ENCODE measurements around the gene SDK1.
A peak's percentile ranks its signal among the peaks of the same experiment; 100 is the strongest.

SDK1 gene

GRCh38 chr7:3300651-3301448 is at the start of gene SDK1:
Gene SDK1, plus strand, starts transcription at chr7:3301252. Its CDS starts 335 bp downstream, at chr7:3301587.
- DNase-seq, result peak; percentile 91

GRCh38 chr7:3254718-3255117 is 46.3 kb upstream of the SDK1 start:
- no peak for DNase-seq

GRCh38 chr7:3259711-3260400 is 41.2 kb upstream of the SDK1 start:
- DNase-seq, result no peak

GRCh38 chr7:3260401-3260715 is 40.7 kb upstream of the SDK1 start:
- no peak for DNase-seq

GRCh38 chr7:3264693-3265339 is 36.2 kb upstream of the SDK1 start:
- no peak for DNase-seq

- DNase-seq, result no peak
Measured at GRCh38 chr7:3265388-3265787, 35.7 kb upstream of the SDK1 start.

GRCh38 chr7:3266240-3266639 is 34.8 kb upstream of the SDK1 start:
- no peak for DNase-seq

- DNase-seq, result no peak
Measured at GRCh38 chr7:3267966-3268690, 32.9 kb upstream of the SDK1 start.

- no peak for DNase-seq
Measured at GRCh38 chr7:3270362-3270761, 30.7 kb upstream of the SDK1 start.

GRCh38 chr7:3271298-3271697 is 29.8 kb upstream of the SDK1 start:
- DNase-seq, result no peak

GRCh38 chr7:3272691-3273141 is 28.3 kb upstream of the SDK1 start:
- DNase-seq, result no peak

GRCh38 chr7:3274131-3274530 is 26.9 kb upstream of the SDK1 start:
- DNase-seq, result no peak

- no peak for DNase-seq
Measured at GRCh38 chr7:3277604-3278572, 23.2 kb upstream of the SDK1 start.

- DNase-seq, result no peak
Measured at GRCh38 chr7:3279147-3279818, 21.8 kb upstream of the SDK1 start.

- no peak for DNase-seq
Measured at GRCh38 chr7:3280445-3280844, 20.6 kb upstream of the SDK1 start.

GRCh38 chr7:3280946-3281656 is 20.0 kb upstream of the SDK1 start:
- no peak for DNase-seq

GRCh38 chr7:3282457-3282856 is 18.6 kb upstream of the SDK1 start:
- DNase-seq, result no peak

GRCh38 chr7:3283130-3283704 is 17.8 kb upstream of the SDK1 start:
- no peak for DNase-seq

GRCh38 chr7:3285652-3286051 is 15.4 kb upstream of the SDK1 start:
- DNase-seq, result no peak

GRCh38 chr7:3289996-3290395 is 11.1 kb upstream of the SDK1 start:
- DNase-seq, result no peak
